ENCODE results near the gene LOXL4.

The LOXL4 gene

DNA sequence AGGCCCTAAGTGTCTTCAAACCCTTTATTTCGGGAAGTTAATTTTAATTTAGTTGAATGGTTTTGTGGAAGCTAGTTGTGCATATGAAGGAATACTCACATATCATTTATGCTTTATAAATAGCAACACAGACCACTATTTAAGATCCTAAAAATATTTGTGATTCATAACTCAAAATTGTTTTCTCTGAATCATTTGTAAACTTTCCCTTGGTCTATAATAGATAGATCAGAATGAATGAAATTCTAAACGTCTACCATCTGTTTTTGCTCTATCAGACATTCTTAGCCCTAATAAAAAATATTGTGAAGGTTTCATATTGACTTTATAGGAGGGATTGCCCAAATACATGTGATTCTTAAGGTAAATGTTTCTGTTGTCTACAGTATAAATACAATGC, 43.5 kb downstream of the LOXL4 start:
- peaks cover 16% of the 10 kb centered on the region for H3K9me3 Mint-ChIP-seq
- TF ChIP-seq CTCF (IDR thresholded peaks at IDR 0.05; ENCODE audit: unreplicated experiment in 3 of 3), result no peak
- H3K4me3 Mint-ChIP-seq, result no peak overlapping the region

DNA sequence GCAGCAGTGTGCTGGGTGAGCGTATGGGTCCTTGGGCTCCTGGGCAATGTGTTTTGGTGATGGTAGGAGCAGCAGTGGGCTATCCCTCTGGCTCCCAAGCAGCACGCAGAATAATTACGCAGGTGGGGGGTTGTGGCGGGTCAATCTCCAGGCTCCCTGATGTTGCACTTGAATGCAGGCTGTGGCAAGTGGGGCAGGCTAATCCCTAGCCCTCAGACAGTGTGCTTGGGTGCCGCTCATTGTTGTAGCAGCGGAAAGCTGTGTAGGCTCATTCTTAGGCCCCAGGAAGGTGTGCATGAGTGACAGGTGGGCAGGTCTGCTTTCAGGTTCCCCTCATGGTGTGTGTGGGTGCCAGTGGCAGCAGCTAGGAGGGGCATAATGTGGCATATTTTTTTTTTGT, 44.1 kb downstream of the LOXL4 start:
- no peak overlapping the region for H3K4me3 Mint-ChIP-seq
- no peak for TF ChIP-seq CTCF (IDR thresholded peaks at IDR 0.05; ENCODE audit: unreplicated experiment in 3 of 3)
- H3K36me3 Mint-ChIP-seq (ENCODE audit: low read depth), result peaks cover 32% of the 10 kb centered on the region
- H3K9me3 Mint-ChIP-seq, result peaks cover 17% of the 10 kb centered on the region
- H3K27ac Mint-ChIP-seq, result no peak overlapping the region
- no peaks in the 10 kb centered on the region for H3K27me3 Mint-ChIP-seq (ENCODE audit: low read depth)
- no peaks in the 10 kb centered on the region for H3K4me1 Mint-ChIP-seq

More for the DNA sequence above, 43.5 kb downstream of the LOXL4 start:
- H3K36me3 Mint-ChIP-seq (ENCODE audit: low read depth), result peaks cover 30% of the 10 kb centered on the region
- no peaks in the 10 kb centered on the region for H3K4me1 Mint-ChIP-seq
- H3K27ac Mint-ChIP-seq, result no peak overlapping the region
- H3K27me3 Mint-ChIP-seq (ENCODE audit: low read depth), result no peaks in the 10 kb centered on the region

- no peak overlapping the region for H3K27ac Mint-ChIP-seq
- no peak for TF ChIP-seq CTCF (IDR thresholded peaks at IDR 0.05; ENCODE audit: unreplicated experiment in 3 of 3)
- no peak overlapping the region for H3K4me3 Mint-ChIP-seq
- no peaks in the 10 kb centered on the region for H3K27me3 Mint-ChIP-seq (ENCODE audit: low read depth)
- H3K36me3 Mint-ChIP-seq (ENCODE audit: low read depth), result peaks cover 42% of the 10 kb centered on the region
- no peaks in the 10 kb centered on the region for H3K4me1 Mint-ChIP-seq
- H3K9me3 Mint-ChIP-seq, result peaks cover 34% of the 10 kb centered on the region
Measured at GRCh38 chr10:98217801-98218200, 50.2 kb downstream of the LOXL4 start.

DNA sequence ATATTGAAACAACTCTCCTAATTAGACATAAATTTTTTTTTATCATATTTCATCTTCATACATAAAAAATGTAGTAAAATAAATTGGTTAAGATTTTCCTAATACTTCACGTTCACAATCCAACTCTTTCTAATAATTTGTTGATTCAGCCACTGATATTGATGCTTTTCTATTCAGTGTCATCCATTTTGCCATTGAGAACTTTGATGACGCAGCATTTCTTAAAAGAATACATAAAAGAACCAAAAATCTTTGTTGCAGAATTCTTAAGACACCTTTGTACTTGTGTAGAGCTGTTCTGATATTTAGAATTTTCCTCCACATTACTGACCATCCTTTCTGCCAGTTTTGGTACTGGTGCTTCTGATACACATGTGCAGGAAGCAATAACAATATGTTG, 52.6 kb downstream of the LOXL4 start:
- H3K27ac Mint-ChIP-seq, result no peak overlapping the region
- no peaks in the 10 kb centered on the region for H3K27me3 Mint-ChIP-seq (ENCODE audit: low read depth)
- H3K9me3 Mint-ChIP-seq, result peaks cover 34% of the 10 kb centered on the region
- no peak overlapping the region for H3K4me3 Mint-ChIP-seq
- H3K36me3 Mint-ChIP-seq (ENCODE audit: low read depth), result peaks cover 51% of the 10 kb centered on the region
- TF ChIP-seq CTCF (IDR thresholded peaks at IDR 0.05; ENCODE audit: unreplicated experiment in 3 of 3), result no peak
- H3K4me1 Mint-ChIP-seq, result no peaks in the 10 kb centered on the region

DNA sequence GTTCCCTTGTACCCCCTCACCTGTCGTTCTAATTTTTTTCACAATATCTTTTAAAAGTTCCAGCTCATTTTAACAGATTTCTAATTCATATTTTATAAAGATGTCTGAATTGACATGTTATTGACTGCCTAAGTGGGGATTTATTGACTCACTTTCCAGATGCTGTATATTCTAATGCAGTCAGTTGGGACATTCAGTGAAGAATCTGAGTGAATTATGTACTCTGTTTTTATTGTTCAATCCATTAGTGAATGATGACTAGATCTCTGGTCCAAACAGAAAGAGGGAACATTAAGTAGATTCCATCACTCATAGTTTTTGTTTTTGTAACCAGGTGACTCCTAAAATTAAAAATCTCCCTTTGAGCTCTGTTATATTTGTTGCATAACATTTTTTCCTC, 54.3 kb downstream of the LOXL4 start:
- no peak for TF ChIP-seq CTCF (IDR thresholded peaks at IDR 0.05; ENCODE audit: unreplicated experiment in 3 of 3)
- H3K36me3 Mint-ChIP-seq (ENCODE audit: low read depth), result peaks cover 47% of the 10 kb centered on the region
- H3K4me3 Mint-ChIP-seq, result no peak overlapping the region
- no peaks in the 10 kb centered on the region for H3K27me3 Mint-ChIP-seq (ENCODE audit: low read depth)
- no peaks in the 10 kb centered on the region for H3K4me1 Mint-ChIP-seq
- no peak overlapping the region for H3K27ac Mint-ChIP-seq
- peaks cover 20% of the 10 kb centered on the region for H3K9me3 Mint-ChIP-seq

DNA sequence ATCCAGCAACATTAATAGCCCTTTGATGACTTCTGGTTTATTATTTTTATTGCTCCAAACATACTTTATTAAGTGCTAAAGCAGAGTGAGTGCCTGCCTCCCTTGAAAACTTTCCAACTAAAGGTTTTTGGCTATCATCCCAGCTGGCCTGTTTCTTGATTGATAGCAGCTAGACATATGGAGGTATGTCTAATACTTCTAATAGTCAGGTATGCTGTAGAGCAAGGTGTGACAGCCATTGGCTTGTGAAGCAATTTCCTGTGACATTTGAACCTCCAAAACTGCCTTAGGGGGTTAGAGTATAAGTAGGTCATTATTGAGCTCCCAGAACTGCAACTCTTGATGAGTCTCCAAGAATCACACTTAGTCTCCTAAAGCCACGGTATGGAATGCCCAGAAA, 55.8 kb downstream of the LOXL4 start:
- TF ChIP-seq CTCF (IDR thresholded peaks at IDR 0.05; ENCODE audit: unreplicated experiment in 3 of 3), result no peak
- Mint-ChIP-seq H3K27ac (no peak overlapping the region), H3K36me3 (ENCODE audit: low read depth) (peaks cover 40% of the 10 kb centered on the region), H3K27me3 (ENCODE audit: low read depth) (no peaks in the 10 kb centered on the region), H3K4me3 (no peak overlapping the region), H3K9me3 (peaks cover 6% of the 10 kb centered on the region), H3K4me1 (no peaks in the 10 kb centered on the region)

Measured in nephron (organoid).